ENCODE data around the gene CFAP74.

Gene CFAP74

DNA sequence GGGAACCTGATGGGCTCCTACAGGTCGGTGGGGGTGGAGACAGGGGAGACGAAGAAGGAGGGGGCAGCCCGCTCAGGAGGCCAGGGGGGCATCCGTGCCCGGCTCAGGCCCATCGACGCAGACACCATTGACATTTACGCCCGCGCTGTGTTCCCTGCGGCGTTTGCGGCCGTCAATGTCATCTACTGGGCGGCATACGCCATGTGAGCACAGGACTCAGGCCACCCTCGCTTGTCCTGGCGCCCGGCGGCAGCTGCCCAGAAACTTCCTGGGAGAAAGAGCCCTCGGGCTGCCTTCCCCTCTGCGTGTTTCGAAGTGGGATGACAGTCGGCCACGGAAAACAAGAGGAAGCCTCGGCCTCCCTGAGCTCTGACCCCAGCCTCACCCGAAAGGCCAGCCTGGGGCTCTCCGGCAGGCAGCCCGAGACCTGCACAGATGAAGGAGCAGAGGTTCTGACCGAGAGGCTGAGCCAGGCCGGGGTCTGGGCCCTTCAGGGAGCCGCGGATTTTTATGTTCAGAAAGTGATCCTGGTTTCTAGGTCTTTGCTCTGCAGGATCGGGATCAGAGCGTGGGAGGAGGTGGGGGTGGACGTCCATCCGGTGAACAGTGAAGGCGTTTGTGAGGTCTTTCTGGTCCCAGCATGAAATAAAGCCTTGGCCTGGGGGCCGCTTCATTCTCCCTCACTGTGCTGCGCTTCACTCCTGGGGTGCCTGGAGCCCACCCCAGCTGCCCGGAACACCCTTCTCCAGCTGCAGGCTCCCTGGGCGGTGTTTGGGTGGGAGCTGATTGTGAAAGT, 26.7 kb upstream of the CFAP74 start:
- H3K9ac ChIP-seq (ENCODE audit: low read depth, low read length, poor library complexity, severe bottlenecking), result no peak overlapping the region
- no peaks in the 10 kb centered on the region for H3K9me2 ChIP-seq (replicated peaks; ENCODE audit: low read depth, low read length)
- no peak overlapping the region for H3K4me2 ChIP-seq (ENCODE audit: low read depth, low read length, poor library complexity, severe bottlenecking)
- H3K9me3 ChIP-seq (ENCODE audit: insufficient read depth, low read depth, low read length), result no peaks in the 10 kb centered on the region
- no peak overlapping the region for H2AFZ ChIP-seq (ENCODE audit: low read length)
- TF ChIP-seq, protein P1, sequence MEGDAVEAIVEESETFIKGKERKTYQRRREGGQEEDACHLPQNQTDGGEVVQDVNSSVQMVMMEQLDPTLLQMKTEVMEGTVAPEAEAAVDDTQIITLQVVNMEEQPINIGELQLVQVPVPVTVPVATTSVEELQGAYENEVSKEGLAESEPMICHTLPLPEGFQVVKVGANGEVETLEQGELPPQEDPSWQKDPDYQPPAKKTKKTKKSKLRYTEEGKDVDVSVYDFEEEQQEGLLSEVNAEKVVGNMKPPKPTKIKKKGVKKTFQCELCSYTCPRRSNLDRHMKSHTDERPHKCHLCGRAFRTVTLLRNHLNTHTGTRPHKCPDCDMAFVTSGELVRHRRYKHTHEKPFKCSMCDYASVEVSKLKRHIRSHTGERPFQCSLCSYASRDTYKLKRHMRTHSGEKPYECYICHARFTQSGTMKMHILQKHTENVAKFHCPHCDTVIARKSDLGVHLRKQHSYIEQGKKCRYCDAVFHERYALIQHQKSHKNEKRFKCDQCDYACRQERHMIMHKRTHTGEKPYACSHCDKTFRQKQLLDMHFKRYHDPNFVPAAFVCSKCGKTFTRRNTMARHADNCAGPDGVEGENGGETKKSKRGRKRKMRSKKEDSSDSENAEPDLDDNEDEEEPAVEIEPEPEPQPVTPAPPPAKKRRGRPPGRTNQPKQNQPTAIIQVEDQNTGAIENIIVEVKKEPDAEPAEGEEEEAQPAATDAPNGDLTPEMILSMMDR (conservative IDR thresholded peaks at IDR 0.05; ENCODE audit: low read length), result no peak
- TF ChIP-seq EZH2phosphoT487 (IDR thresholded peaks at IDR 0.05; ENCODE audit: borderline replicate concordance), result no peak
- H4K20me1 ChIP-seq (ENCODE audit: insufficient read depth, low read length, poor library complexity, severe bottlenecking), result no peaks in the 10 kb centered on the region
- H3F3A ChIP-seq (ENCODE audit: low read depth), result no peaks in the 10 kb centered on the region
- no peaks in the 10 kb centered on the region for H3K27me3 ChIP-seq (ENCODE audit: insufficient read depth, low read length, poor library complexity, severe bottlenecking)
- no peaks in the 10 kb centered on the region for H3K4me1 ChIP-seq (ENCODE audit: insufficient read depth, low read length, poor library complexity, severe bottlenecking)
- H3K4me3 ChIP-seq (ENCODE audit: low read length, poor library complexity, severe bottlenecking), result no peak overlapping the region
- H3K36me3 ChIP-seq (ENCODE audit: insufficient read depth, low read length), result no peaks in the 10 kb centered on the region
- H3K79me2 ChIP-seq (ENCODE audit: insufficient read depth, low read length), result no peaks in the 10 kb centered on the region

DNA sequence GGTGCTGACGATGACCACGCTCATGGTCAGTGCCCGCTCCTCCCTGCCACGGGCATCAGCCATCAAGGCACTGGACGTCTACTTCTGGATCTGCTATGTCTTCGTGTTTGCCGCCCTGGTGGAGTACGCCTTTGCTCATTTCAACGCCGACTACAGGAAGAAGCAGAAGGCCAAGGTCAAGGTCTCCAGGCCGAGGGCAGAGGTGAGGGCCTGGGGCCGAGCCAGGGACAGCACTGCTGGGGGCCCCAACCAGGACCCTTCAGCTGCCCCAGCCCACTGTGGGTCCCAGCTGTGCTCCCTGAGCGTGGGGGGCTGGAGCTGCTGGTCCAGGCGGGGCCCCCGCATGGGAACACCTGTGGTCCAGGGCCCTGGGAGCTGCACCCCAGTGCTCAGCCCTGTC, 26.0 kb upstream of the CFAP74 start:
- Histone ChIP-seq H3K36me3 (ENCODE audit: insufficient read depth, low read length) (no peaks in the 10 kb centered on the region), H3K4me2 (ENCODE audit: low read depth, low read length, poor library complexity, severe bottlenecking) (no peak overlapping the region), H3K4me1 (ENCODE audit: insufficient read depth, low read length, poor library complexity, severe bottlenecking) (no peaks in the 10 kb centered on the region)

DNA sequence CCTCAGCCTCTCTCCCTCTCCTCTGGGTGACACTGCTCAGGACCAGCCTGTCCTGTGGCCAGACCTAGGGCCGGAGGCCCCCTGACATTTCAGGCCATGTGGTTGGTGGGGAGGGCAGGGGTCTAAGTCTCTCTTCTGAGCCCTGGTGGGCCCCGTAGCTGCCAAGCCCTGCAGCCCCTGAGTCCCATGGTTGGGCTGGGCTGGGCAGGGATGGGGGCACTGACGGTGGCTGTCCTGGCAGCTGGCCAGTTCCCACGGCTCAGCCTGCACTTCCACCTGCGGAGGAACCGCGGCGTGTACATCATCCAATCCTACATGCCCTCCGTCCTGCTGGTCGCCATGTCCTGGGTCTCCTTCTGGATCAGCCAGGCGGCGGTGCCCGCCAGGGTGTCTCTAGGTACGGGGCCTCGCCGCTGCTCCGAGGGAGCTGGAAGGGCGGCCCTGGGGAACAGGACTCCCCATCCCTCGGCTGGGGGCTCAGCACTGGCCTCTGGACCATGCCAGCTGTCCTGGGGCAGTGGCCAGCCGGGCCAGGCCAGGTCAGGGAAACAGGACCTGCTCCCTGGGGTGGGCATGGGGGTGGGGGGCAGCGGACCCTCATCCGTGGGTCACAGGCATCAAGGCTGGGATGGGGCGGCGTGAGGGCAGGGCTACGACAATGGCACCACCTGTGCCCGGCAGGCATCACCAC, 25.4 kb upstream of the CFAP74 start:
- no peak overlapping the region for H3K4me3 ChIP-seq (ENCODE audit: low read length, poor library complexity, severe bottlenecking)
- H2AFZ ChIP-seq (ENCODE audit: low read length), result no peak overlapping the region
- H4K20me1 ChIP-seq (ENCODE audit: insufficient read depth, low read length, poor library complexity, severe bottlenecking), result no peaks in the 10 kb centered on the region
- TF ChIP-seq, protein P1 (conservative IDR thresholded peaks at IDR 0.05; ENCODE audit: low read length), result no peak
- no peak for TF ChIP-seq EZH2phosphoT487 (IDR thresholded peaks at IDR 0.05; ENCODE audit: borderline replicate concordance)
- H3K4me2 ChIP-seq (ENCODE audit: low read depth, low read length, poor library complexity, severe bottlenecking), result no peak overlapping the region
- H3K36me3 ChIP-seq (ENCODE audit: insufficient read depth, low read length), result no peaks in the 10 kb centered on the region
- H3K4me1 ChIP-seq (ENCODE audit: insufficient read depth, low read length, poor library complexity, severe bottlenecking), result no peaks in the 10 kb centered on the region
- no peak overlapping the region for H3K9ac ChIP-seq (ENCODE audit: low read depth, low read length, poor library complexity, severe bottlenecking)
- H3K9me3 ChIP-seq (ENCODE audit: insufficient read depth, low read depth, low read length), result no peaks in the 10 kb centered on the region
- H3K27me3 ChIP-seq (ENCODE audit: insufficient read depth, low read length, poor library complexity, severe bottlenecking), result no peaks in the 10 kb centered on the region
- no peaks in the 10 kb centered on the region for H3F3A ChIP-seq (ENCODE audit: low read depth)
- H3K79me2 ChIP-seq (ENCODE audit: insufficient read depth, low read length), result no peaks in the 10 kb centered on the region
- H3K9me2 ChIP-seq (replicated peaks; ENCODE audit: low read depth, low read length), result no peaks in the 10 kb centered on the region

More for the DNA sequence above, 26.0 kb upstream of the CFAP74 start:
- Histone ChIP-seq H3K9ac (ENCODE audit: low read depth, low read length, poor library complexity, severe bottlenecking) (no peak overlapping the region), H2AFZ (ENCODE audit: low read length) (no peak overlapping the region), H4K20me1 (ENCODE audit: insufficient read depth, low read length, poor library complexity, severe bottlenecking) (no peaks in the 10 kb centered on the region), H3K9me3 (ENCODE audit: insufficient read depth, low read depth, low read length) (no peaks in the 10 kb centered on the region), H3K9me2 (replicated peaks; ENCODE audit: low read depth, low read length) (no peaks in the 10 kb centered on the region), H3K4me3 (ENCODE audit: low read length, poor library complexity, severe bottlenecking) (no peak overlapping the region), H3K79me2 (ENCODE audit: insufficient read depth, low read length) (no peaks in the 10 kb centered on the region), H3K27me3 (ENCODE audit: insufficient read depth, low read length, poor library complexity, severe bottlenecking) (no peaks in the 10 kb centered on the region), H3F3A (ENCODE audit: low read depth) (no peaks in the 10 kb centered on the region)
- TF ChIP-seq, protein P1 (conservative IDR thresholded peaks at IDR 0.05; ENCODE audit: low read length), result no peak
- TF ChIP-seq EZH2phosphoT487 (IDR thresholded peaks at IDR 0.05; ENCODE audit: borderline replicate concordance), result no peak
